Measurements from ENCODE around the gene COLEC11.

GRCh38 chr2:3650140-3650920, 55.4 kb downstream of the COLEC11 start:
- no peak for TF ChIP-seq CTCF (conservative IDR thresholded peaks at IDR 0.05; ENCODE audit: low read length)
- no peak for TF ChIP-seq EZH2phosphoT487 (IDR thresholded peaks at IDR 0.05; ENCODE audit: borderline replicate concordance, low read depth, low read length)

Data from OCI-LY7 (cell line).